Measurements from ENCODE around the gene ADGRA3. TPM values are rescaled to one million over a fixed set of nuclear protein-coding genes. Genes with fewer than 3 reads are reported as not detected.

The ADGRA3 gene
- total RNA-seq, 2 donors from 2014 or later, result 51.8 to 54.9 TPM

DNA sequence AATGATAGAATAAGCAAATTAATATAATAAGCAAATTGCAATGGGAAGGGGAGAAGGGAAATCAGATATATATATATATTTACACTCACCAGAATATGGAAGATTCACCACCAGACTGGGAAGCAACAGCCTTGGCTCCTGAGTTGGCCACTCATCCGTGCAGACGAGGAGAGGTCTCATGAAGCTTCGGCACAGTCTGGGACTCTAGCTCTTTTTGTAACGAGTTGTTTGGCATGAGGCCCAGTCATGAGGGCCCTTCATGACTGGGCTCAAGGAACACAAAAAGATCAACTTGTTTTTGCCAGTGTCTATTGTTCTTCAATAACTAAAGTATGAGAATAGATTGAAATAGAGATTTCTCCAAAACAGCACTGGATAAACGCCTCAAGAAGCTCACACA, 176.4 kb downstream of the ADGRA3 start:
- Histone ChIP-seq H3K9ac (ENCODE audit: extremely low read depth, low read length, poor library complexity, severe bottlenecking) (no peak overlapping the region), H3K4me3 (ENCODE audit: low read length) (no peak overlapping the region), H3K27ac (ENCODE audit: low read depth, low read length) (no peak overlapping the region), H3K27me3 (ENCODE audit: control insufficient read depth, insufficient read depth, low read length, poor library complexity, severe bottlenecking) (no peaks in the 10 kb centered on the region), H3K36me3 (ENCODE audit: control insufficient read depth, insufficient read depth, low read length) (no peaks in the 10 kb centered on the region), H3K4me1 (ENCODE audit: control insufficient read depth, insufficient read depth, low read length) (no peaks in the 10 kb centered on the region), H3K9me3 (ENCODE audit: control insufficient read depth, low read length) (peaks cover 4% of the 10 kb centered on the region)
- H3K27me3 Mint-ChIP-seq (ENCODE audit: insufficient read depth), result no peaks in the 10 kb centered on the region
- no peak overlapping the region for H3K4me3 Mint-ChIP-seq
- no peak overlapping the region for H3K27ac Mint-ChIP-seq
- H3K36me3 Mint-ChIP-seq (ENCODE audit: low read depth), result peaks cover 6% of the 10 kb centered on the region
- no peak for TF ChIP-seq CTCF (conservative IDR thresholded peaks at IDR 0.05)
- peaks cover 7% of the 10 kb centered on the region for H3K9me3 Mint-ChIP-seq
- H3K4me1 Mint-ChIP-seq, result no peaks in the 10 kb centered on the region
- DNase-seq, result no peak
- WGBS, 2 experiments (ENCODE audit: insufficient coverage in 1 of 2, insufficient read length in 1 of 2), result 93 to 100% methylated on average over 3 to 5 of the region's 5 CpGs

DNA sequence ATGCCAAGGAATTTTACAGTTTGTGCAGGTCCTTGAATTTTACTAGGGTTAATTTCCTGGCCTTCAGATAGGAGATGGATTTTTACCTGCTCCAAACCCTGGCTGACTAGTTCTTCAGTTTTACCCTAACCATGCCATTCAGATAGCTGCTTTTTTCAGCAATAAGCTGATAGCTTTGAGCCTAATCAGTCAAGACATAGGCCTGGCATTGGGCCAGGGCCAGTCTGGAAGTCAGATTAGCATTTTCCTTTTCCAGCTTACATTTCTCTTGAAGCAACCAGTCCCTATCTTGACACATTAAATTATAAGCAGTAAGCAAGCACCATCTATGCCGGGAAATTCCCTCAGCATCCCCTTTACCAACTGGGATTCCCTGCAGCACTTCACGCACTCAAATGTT, 177.1 kb downstream of the ADGRA3 start:
- TF ChIP-seq CTCF (conservative IDR thresholded peaks at IDR 0.05), result no peak
- peaks cover 6% of the 10 kb centered on the region for H3K36me3 Mint-ChIP-seq (ENCODE audit: low read depth)
- H3K4me1 ChIP-seq (ENCODE audit: control insufficient read depth, insufficient read depth, low read length), result no peaks in the 10 kb centered on the region
- H3K4me3 Mint-ChIP-seq, result no peak overlapping the region
- no peak overlapping the region for H3K4me3 ChIP-seq (ENCODE audit: low read length)
- no peak for DNase-seq
- H3K9me3 Mint-ChIP-seq, result peaks cover 7% of the 10 kb centered on the region
- H3K9me3 ChIP-seq (ENCODE audit: control insufficient read depth, low read length), result peaks cover 4% of the 10 kb centered on the region
- H3K27me3 Mint-ChIP-seq (ENCODE audit: insufficient read depth), result no peaks in the 10 kb centered on the region
- no peak overlapping the region for H3K9ac ChIP-seq (ENCODE audit: extremely low read depth, low read length, poor library complexity, severe bottlenecking)
- peaks cover 2% of the 10 kb centered on the region for H3K4me1 Mint-ChIP-seq
- H3K27ac Mint-ChIP-seq, result no peak overlapping the region
- H3K36me3 ChIP-seq (ENCODE audit: control insufficient read depth, insufficient read depth, low read length), result no peaks in the 10 kb centered on the region
- 78 to 93% methylated on average over 2 of the region's 2 CpGs for WGBS, 2 experiments (ENCODE audit: insufficient coverage in 1 of 2, insufficient read length in 1 of 2)
- no peak overlapping the region for H3K27ac ChIP-seq (ENCODE audit: low read depth, low read length)
- no peaks in the 10 kb centered on the region for H3K27me3 ChIP-seq (ENCODE audit: control insufficient read depth, insufficient read depth, low read length, poor library complexity, severe bottlenecking)

Other genes with a start within 250 kb of the ADGRA3 start
- gene GBA3, start 176.9 kb upstream of the ADGRA3 start, total RNA-seq, result not detected